Stimulated activated CD8-positive, alpha-beta memory T cell treated with anti-CD3 and anti-CD28 coated beads, Interleukin-7, amount 100 ng/mL, for 48 hours (primary cell): ENCODE results near the gene DNMBP.
"Not testable (repeated sequence)": the region's sequence is repeated elsewhere in the genome, so short reads cannot be mapped to it uniquely, and the experiment has no call there.

Source experiments
- DNase-seq, 2 donors: peaks; one replicate each; pipeline ENCODE4 v3.0.0-alpha.2; 2020; ENCODE audit warnings: low read depth in 1 of 2; ENCODE audit errors: extremely low read depth in 1 of 2

The DNMBP gene

DNA sequence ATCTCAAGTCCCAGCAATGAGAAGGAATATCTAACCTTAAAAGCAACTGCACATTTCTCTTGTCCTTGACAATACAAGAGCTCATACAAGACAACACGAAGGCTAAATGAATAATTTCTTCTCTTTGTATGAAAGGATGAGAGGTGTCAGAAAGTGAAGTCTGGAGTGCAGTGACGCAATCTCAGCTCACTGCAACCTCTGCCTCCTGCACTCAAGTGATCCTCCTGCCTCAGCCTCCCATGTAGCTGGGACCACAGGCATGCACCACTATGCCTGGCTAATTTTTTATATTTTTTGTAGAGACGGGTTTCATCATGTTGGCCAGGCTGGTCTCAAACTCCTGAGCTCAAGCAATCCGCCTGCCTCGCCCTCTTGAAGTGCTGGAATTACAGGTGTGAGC, 24.1 kb downstream of the DNMBP start:
- DNase-seq, result not testable (repeated sequence)

DNA sequence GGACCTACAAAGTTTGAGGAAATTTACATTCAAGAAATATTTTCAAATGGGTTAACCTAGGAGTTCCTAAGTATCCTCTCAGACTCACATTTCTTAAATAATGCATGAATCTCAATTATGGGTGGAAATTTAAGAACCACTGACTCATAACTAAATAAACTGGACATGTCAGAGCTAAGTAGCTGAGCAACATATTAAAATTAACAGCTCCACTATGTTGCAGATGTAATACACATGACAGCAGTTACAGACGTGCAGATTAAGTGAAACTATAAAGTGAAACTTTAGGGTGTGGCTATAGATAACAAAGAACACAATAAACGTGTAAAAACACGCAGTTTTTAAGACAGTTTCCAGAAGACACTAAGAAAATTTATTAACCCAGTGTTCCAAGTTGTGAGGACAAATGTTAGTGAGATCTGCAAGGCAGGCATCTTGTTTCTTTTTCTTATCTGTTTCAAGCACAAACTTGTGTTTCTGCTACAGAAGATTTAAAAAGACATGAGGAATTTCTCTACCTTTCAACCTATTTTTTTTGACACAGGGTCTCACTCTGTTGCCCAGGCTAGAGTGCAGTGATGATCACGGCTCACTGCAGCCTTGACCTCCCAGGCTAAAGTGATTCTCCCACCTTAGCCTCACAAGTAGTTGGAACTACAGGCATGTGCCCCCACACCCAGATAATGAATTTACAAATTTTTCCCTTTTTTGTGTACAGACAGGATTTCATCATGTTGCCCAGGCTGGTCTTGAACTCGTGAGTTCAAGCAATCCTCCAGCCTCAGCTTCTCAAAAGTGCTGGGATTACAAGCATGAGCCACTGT, 25.3 kb downstream of the DNMBP start:
- no peak for DNase-seq

DNA sequence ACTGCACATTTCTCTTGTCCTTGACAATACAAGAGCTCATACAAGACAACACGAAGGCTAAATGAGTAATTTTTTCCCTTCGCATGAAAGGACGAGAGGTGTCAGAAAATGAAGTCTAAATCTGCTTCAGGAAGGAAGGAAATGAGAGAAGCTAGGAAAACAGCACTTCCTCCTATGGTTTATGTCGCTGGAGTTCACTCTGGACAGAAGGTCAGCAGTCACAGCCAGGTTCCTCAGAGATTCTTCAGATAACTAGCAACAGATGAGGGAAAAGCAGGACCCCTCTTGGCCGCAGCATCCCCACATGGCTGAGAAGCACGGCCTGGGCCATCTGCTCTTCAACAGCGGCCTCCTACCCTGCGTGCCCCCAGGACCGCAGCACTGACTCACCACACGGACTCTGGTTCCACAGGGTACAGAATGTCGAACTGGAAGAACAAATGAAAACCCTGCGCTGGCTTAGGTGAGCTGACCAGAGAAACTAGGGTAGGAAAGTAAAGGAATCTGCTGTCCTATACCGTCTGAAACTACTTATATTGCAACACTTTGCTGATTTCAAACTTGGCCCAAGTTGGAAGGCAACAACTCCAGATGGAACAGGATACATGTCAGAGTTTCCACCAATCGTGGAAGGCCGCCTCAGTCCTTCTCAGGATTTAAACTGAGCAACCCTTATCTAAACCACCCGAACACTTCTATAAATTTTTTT, 26.3 kb downstream of the DNMBP start:
- no peak for DNase-seq

DNA sequence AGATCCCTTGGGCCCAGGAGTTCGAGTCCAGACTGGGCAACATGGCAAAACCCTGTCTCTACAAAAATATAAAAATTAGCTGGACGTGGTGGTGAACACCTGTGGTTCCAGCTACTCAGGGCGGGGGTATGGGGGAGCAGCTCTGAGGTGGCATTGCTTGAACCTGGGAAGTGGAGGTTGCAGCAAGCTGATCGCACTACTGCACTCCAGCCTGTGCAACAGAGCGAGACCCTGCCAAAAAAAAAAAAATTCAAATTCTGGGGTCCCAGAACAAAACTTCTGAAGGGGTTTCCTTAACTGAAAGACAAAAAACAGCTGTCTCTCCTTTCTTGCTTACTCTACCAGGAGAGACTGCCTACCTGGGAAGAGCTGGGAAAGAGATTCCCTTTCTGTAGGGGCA, 27.0 kb downstream of the DNMBP start:
- no peak for DNase-seq

DNA sequence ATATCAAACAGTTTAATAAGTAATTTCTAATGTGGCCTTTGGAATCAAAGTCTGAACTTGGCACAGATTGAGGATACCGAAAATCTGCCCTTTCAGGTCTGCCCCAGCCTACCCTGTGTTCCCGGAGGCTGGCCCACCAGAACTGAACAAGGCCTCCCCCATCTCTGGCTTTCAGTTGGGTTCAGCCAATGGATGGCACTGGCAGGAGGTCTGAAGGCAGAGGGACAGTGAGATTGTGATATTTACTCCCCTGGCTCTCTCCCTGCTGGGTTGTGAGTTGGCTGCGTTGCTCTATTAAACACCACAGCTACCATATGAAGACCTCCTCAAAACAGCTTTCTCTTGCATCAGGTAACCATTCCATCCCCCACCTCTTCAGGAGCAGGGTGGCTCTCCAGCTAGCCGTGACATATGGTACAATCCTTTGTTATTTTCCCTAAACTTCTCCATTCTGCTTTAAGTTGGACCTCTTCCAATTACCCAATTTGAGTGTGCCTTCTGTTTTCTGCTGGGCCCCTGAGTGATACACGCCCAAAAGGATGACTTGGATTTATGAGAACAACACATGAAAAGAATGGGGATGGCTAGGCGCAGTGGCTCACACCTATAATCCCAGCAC, 28.1 kb downstream of the DNMBP start:
- no peak for DNase-seq

DNA sequence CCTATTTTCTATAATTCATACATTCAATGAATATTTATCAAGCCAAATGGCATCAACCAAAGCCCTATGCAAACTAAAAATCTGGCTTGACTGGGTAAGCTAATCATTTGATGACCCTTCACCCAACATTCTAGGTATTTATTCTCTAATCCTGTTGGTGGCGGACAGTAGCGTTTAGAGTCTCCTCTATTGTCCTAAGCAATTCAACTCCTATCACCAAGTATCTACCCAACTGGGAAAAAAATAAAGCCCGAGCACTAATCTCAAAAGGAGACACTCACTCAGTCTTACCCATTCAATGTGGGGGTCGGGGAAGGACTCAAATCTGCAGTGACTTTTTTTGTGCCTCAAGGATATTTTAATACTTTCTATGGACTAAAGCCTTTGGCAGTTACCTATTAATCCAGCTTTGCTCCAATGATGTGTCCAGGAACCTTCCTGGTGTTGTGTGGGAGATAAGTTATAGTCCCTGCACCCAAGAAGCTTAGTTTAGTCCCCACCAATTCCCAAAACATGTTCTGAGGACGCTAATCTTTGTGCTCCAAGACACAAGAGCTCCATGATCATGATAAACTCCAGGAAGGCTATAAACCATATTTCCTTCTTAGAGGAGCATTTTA, 30.6 kb downstream of the DNMBP start:
- no peak for DNase-seq

DNA sequence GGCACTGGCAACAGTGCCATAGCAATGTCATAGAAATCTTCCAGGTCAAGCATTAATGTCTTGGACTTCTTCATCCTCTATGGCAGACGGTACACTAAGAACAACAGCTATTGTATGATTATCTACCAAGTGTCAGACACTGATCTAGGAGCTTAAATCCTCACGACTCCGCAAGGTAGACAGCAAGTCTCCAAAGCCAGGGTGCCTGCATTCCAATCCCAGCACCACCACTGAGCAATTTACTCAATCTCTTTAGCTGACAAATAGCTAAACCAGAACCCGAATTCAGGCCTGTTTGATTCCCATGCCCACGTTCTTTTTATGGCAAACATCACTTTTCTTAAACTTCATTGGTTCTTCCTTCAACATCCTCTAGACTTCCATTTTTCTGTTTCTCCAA, 31.8 kb downstream of the DNMBP start:
- no peak for DNase-seq

DNA sequence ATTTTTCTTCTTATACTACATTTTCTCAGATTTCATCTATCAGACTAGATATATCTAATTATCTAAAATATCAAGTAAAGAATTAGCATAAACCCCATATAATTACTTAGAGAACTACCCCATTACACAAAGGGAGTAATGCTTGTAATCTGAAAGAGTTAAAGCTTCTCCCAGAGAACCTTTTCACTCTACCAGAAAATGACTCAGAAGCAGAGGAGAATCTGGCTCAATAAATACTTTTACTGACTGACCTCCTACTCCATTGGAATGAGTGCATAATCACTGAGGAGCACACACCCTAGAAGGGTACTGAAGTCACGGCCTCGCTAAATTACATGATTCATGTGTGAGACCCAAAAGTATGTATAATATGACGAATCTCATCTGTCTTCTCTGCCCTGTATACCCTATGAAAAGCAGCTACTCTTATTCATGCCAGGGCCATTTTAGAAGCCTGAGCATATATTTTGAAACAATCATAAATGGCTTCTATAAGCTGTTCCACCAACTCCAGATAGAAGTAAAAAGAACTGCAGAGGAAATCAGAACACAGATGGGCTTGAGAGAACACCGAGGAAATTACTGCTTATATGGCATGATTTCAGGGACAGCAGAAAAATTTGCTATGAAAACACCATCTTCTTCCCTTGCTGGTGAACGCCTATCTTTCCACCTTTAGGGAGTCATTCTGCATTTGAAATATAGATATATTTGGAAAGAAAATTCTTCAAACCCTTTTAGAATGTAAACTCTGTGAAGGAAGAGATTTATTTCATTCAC, 32.7 kb downstream of the DNMBP start:
- no peak for DNase-seq

DNA sequence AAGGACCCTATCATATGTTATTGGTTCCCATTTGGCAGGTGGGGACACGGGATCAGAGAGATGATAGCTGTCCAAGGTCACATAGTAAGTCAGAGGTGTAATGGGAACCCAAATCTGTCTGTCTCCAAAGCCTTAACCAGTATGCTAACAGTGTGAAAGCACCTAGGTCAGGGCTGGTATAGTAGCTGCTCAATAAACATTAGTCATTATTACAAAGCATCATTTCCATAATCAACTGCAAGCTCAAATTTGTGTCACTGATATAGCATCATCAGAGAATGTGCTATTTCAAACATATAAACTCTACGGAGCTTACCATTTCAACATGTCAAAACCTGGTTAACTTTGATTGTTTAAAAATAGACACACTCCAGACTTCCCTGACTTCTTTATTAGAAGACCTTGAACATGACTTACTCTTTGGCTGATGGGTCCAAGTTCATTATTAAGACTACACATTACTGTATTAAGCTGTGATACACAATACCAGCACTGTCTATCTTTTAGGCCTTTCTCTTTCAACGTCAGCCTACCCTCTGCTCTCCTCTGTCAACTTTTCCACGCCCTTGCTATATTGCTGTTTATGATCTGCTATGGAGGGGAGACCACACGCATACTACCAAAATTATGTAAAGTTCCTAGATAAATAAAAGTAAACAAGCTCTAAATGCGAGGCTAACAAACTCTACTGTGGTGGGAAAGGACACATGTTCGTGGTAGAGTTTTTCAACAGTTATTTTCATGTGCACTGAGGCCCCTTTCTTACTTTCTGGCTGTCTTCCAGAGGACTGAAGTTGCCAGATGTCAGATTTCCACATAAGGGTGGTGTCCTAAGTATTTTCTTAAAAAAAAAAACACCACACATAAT, 33.6 kb downstream of the DNMBP start:
- DNase-seq, result no peak

DNA sequence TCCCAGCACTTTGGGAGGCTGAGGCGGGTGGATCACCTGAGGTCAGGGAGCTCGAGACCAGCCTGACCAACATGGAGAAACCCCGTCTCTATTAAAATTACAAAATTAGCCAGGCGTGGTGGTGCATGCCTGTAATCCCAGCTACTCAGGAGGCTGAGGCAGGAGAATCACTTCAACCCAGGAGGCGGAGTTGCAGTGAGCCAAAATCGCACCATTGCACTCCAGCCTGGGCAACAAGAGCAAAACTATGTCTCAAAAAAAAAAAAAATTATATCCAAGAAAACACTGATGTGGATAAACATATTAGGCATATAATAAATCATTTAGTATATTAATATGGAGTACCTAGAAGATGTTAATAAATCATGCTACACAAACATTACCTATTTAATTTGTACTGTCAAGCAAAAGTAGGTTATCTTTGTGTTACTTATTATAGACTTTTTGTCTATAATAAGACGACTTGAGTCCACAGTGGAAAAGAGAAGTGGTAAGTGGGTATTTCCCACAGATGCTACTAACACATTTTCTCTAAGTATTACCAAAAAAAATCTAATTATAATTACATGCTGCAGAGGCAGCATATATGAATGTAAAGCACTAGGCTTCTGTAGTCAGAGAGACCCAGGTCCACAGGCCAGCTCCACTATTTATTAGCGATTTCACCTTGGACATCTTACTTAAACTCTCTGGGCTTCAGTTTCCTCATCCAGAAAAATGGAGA, 34.5 kb downstream of the DNMBP start:
- no peak for DNase-seq

DNA sequence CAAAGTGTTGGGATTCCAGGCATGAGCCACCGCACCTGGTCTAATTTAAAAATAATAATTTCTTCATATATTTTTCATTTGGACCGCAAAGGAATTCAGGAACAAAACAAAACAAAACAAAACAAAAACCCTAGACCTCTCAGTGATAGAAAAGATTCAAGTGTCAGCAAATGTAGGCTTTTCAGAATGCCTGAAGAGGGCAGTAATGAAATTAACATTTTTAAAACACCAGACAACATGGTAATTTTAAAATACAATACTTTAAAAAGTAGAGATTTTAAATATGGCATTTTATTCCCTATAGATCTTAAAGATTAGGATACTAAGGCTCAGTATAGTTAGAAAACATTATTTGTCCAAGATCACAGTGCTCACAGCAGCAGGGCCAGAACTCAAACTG, 36.6 kb downstream of the DNMBP start:
- DNase-seq, result no peak

DNA sequence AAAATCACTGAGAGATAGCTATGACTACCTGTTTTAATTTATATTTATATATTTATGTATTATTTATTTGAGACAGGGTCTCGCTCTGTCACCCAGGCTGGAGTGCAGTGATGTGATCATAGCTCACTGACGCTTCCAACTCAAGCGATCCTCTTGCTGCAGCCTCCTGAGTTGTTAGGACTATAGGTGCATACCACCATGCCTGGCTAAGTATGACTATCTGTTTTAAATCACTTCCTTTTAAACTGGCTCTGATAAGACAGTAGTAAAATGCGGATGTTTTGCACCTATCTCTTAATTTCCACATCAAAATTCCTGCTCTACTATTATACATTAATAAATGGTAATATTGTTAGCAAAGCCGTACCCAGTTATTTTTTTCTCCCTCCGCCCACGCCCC, 41.8 kb downstream of the DNMBP start:
- no peak for DNase-seq

DNA sequence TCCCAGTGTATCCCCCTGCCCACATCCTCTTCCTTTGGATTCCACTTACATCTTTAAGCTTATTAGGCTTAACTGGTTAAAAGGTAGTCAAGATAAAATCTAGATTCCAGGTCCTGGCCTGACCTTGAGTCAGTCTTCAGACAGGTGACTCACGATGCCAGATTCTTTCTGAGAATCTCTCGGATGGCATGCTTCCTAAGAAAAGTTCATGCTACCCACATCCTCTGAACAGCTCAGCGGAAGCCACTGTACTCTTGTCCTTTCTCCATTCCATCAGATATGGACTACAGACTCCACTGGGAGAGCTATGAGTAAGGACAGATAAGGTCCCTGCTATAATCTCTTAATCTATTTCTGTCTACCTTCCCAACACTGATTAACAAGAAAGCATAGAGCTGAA, 43.4 kb downstream of the DNMBP start:
- DNase-seq, result no peak

DNA sequence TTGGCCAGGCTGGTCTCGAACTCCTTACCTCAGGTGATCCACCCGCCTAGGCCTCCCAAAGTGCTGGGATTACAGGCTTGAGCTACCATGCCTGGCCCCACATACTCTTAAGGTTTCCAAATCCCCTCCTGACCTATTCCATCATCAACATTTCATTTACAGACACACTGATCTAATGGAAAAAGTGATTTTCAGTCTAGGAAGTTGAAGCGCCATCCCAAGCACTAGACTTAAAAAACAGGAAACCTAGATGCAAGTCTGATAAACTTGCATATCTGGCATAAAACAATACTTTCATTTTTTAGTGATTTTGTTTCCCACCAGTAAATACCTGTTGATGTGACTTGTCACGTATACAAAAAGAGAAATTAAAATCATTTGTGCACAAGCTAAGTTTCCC, 44.0 kb downstream of the DNMBP start:
- DNase-seq, result no peak

DNA sequence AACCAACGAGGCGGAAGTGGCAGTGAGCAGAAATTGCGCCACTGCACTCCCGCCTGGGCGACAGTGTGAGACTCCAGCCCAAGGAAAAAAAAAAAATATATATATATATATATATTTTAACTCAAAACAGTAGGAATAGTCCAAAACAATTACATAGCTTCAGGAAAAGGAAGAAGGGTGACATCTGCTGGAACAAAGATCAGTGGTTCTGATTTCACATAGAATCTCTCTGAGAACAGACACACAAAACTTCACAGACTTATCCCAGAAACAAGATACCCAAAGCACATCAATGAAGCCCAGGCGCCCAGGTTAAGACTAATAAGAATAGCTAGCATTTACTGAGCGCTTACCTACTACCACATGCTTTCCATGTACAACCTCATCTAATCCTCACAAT, 45.0 kb downstream of the DNMBP start:
- DNase-seq, result no peak

DNA sequence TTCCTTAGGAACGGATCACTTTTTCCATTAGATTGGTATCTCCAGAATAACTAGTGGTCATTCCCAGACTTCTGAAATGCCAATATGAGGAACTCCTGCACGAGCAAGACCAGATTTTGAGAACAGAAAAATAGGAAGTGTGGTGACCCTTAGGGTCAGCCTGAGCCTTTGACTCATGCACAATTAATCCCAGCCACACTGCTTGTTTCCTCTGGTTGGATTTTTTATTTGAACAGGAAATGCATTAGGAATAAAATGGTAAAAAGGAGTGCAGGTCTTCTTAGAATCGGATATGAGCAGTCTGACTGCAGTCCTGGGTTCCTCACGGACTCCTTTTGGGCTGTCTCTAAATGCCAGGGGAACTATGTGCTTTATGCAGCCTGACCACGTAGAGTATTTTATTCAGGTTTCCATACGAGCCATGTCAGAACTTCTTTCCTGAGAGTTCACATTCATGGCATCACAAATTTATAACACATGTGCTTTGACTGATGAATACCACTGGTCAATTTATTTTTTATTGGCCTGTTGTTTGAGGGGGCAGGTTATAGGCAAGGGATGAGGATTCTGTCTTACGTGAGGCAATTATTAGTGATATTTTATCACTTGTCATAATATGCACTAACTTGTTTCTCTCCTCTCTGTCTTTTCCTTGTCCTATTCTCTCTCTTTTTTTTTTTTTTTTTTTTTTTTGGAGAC, 46.1 kb downstream of the DNMBP start:
- DNase-seq, result not testable (repeated sequence)

DNA sequence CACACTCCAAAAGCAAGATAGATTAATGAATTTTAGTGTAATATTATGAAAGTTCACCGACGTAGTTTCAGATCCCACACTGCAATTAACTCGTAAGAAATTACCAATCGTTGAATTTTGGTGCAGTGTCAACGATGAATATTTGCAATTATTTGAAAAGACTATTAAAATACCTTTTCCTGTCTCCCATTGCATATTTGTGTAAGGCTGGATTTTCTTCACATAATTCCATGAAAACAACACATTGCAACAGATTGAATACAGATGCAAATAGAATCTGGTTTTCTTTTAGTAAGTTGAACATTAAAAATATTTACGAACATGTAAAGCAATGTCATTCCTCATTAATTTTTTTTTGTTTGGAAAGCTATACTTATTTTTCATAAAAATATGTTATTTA, 50.9 kb downstream of the DNMBP start:
- no peak for DNase-seq

DNA sequence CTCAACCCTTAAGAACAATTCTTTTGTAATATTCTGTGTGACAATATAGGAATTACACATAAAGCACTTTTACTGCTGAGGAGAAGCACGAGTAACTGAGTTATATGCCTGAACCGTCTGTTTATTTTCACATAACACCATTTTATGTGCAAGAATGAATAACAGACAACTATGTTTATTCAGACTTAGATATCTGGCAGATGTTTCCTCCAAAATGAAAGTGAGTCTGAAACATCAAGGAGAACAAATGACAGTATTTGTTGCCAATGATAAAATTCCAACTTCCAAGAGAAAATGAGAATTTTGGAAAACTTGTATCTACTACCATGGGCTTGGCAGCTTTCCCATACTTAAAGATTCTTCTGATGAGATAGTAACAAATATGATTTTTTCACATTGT, 51.4 kb downstream of the DNMBP start:
- DNase-seq, result no peak

DNA sequence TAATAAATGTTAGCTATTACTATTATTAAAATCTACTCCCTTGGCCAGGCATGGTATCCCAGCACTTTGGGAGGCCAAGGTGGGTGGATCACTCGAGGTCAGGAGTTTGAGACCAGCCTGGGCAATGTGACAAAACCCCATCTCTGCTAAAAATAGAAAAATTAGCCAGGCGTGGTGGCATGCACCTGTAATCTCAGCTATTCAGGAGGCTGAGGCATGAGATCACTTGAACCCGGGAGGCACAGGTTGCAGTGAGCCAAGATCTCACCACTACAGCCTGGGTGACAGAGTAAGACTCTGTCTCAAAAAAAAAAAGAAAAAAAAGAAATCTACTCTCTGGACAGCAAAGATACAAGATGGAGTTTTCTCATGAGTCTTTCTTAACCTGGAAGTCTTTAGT, 56.2 kb downstream of the DNMBP start:
- not testable (repeated sequence) for DNase-seq
